Keratinocyte (primary cell): ENCODE measurements around the gene ASPSCR1. TPM values are rescaled to one million over a fixed set of nuclear protein-coding genes. Genes with fewer than 3 reads are reported as not detected.

Source experiments
- DNase-seq: peaks from one replicate; pipeline ENCODE4 v3.0.0-alpha.2; 2011; ENCODE audit warnings: low read depth, missing footprints, low spot score
- FAIRE-seq: peaks from 2 replicates; lab custom pipeline; 2011; peaks lifted over from hg19 to GRCh38; lab: Jason Lieb, UNC
- H2AFZ ChIP-seq: 2 replicates; pipeline ENCODE4 v1.6.0; 2012; ENCODE audit warnings: low read length, control low read depth, inconsistent platforms; ENCODE audit not compliant: control insufficient read depth
- H3K27ac ChIP-seq: 2 replicates; pipeline ENCODE4 v1.5.1; 2011; ENCODE audit warnings: low read length; ENCODE audit not compliant: control insufficient read depth, insufficient read depth
- H3K27me3 ChIP-seq: 3 replicates; pipeline ENCODE4 v1.6.0; 2011; ENCODE audit warnings: low read length; ENCODE audit not compliant: control insufficient read depth, insufficient read depth; ENCODE audit errors: extremely low read depth
- H3K36me3 ChIP-seq, 2 experiments: 2 replicates in 1 of 2; 3 replicates in 1 of 2; pipeline ENCODE4 v1.5.1; 2011; ENCODE audit warnings: low read length in 2 of 2, mild to moderate bottlenecking in 1 of 2; ENCODE audit not compliant: control insufficient read depth in 2 of 2, insufficient read depth in 2 of 2; ENCODE audit errors: extremely low read depth in 1 of 2
- H3K4me1 ChIP-seq: 3 replicates; pipeline ENCODE4 v1.5.1; 2011; ENCODE audit warnings: low read length; ENCODE audit not compliant: control insufficient read depth, insufficient read depth; ENCODE audit errors: extremely low read depth
- H3K4me2 ChIP-seq: 3 replicates; pipeline ENCODE4 v1.6.0; 2011; ENCODE audit warnings: low read depth, low read length; ENCODE audit not compliant: control insufficient read depth, insufficient read depth; ENCODE audit errors: extremely low read depth
- H3K4me3 ChIP-seq, 3 experiments: fragments of 200-600 bp in 1 of 3; sonication (generic) in 1 of 3; 2 replicates in 2 of 3; 3 replicates in 1 of 3; pipeline ENCODE4 v1.5.1; 2011 to 2016; ENCODE audit warnings: low read length in 3 of 3, mild to moderate bottlenecking in 3 of 3, control low read depth in 2 of 3, inconsistent platforms in 1 of 3, low read depth in 1 of 3, mixed read lengths in 1 of 3, mixed run types in 1 of 3, moderate library complexity in 1 of 3; ENCODE audit not compliant: control insufficient read depth in 2 of 3, insufficient read depth in 2 of 3; ENCODE audit errors: extremely low read depth in 1 of 3
- H3K79me2 ChIP-seq: 2 replicates; pipeline ENCODE4 v1.6.0; 2012; ENCODE audit warnings: low read length; ENCODE audit not compliant: control insufficient read depth, insufficient read depth
- H3K9ac ChIP-seq: 3 replicates; pipeline ENCODE4 v1.6.0; 2011; ENCODE audit warnings: low read length; ENCODE audit not compliant: control insufficient read depth, insufficient read depth; ENCODE audit errors: extremely low read depth
- H3K9me1 ChIP-seq: 3 replicates; pipeline ENCODE4 v1.6.0; 2011; ENCODE audit warnings: low read length; ENCODE audit not compliant: control insufficient read depth, insufficient read depth; ENCODE audit errors: extremely low read depth
- H3K9me3 ChIP-seq: 2 replicates; pipeline ENCODE4 v1.5.1; 2012; ENCODE audit warnings: low read depth, low read length; ENCODE audit not compliant: control insufficient read depth
- H4K20me1 ChIP-seq: 3 replicates; pipeline ENCODE4 v1.6.0; 2011; ENCODE audit warnings: low read length; ENCODE audit not compliant: control insufficient read depth, insufficient read depth; ENCODE audit errors: extremely low read depth
- EZH2 ChIP-seq: IDR thresholded peaks from one replicate; pipeline ENCODE4 v1.6.1; 2012; ENCODE audit warnings: inconsistent platforms, mild to moderate bottlenecking, low read length, moderate library complexity
- dilution Hi-C: fragments of 300-500 bp; cut with MboI; formaldehyde crosslinking; loops from one replicate; pipeline ENCODE4 v1.7.0; 2020; ENCODE audit warnings: low sequenced_read_pairs; ENCODE audit not compliant: extremely low pct_ligation_motif_present
- polyA plus RNA-seq, 5 experiments: library from polyadenylated mRNA; depleted of rRNA in 3 of 5; stranded (reverse) in 3 of 5; stranded (forward) in 1 of 5; unstranded in 1 of 5; fragments of >200 nt; gene quantifications; 1 replicate in 1 of 5; 2 replicates in 3 of 5; 3 replicates in 1 of 5; pipeline versions ENCODE4 v1.2.1 to v1.2.3, GENCODE V29; 2011 to 2012; ENCODE audit warnings: missing spikeins in 2 of 5, low read depth in 1 of 5, low replicate concordance in 1 of 5
- TF ChIP-seq, protein P1 (sequence below), 3 experiments: IDR thresholded peaks in 1 of 3; conservative IDR thresholded peaks in 1 of 3; optimal IDR thresholded peaks in 1 of 3; 2 replicates in 2 of 3; 3 replicates in 1 of 3; pipeline versions ENCODE3 to v1.5.1; 2011; ENCODE audit warnings: low read length in 3 of 3, mild to moderate bottlenecking in 3 of 3, moderate library complexity in 2 of 3, control low read depth in 1 of 3, inconsistent platforms in 1 of 3; ENCODE audit not compliant: insufficient read depth in 2 of 3; ENCODE audit errors: extremely low read depth in 1 of 3

The ASPSCR1 gene
- polyA plus RNA-seq, 1 donor (not counting 4 experiments of a cell fraction or from before 2014, with no cell fraction given): 5.2 TPM

DNA sequence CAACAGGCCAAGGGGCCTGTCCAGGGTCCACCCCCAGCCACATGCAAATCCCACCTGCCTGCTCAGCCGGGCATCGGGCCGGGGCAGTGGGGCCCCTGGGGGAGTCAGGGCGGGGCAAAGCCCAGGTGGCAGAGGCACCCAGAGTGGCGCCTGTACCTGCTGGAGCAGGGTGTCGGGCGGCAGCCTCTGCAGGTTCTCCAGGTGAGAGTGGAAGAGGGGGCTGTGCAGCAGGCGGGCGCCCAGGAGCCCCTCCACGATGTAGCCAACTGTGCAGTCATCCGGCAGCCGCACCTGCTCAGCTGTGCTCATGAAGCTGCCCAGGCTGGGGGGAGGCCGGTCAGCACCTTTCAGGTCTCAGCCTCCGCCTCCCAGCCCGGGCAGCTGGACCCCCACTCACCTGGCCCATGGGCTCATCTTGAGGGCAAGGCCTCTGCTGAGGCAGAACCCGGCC lies 72.1 kb downstream of the ASPSCR1 start:
- TF ChIP-seq EZH2: no peak
- TF ChIP-seq, protein P1, sequence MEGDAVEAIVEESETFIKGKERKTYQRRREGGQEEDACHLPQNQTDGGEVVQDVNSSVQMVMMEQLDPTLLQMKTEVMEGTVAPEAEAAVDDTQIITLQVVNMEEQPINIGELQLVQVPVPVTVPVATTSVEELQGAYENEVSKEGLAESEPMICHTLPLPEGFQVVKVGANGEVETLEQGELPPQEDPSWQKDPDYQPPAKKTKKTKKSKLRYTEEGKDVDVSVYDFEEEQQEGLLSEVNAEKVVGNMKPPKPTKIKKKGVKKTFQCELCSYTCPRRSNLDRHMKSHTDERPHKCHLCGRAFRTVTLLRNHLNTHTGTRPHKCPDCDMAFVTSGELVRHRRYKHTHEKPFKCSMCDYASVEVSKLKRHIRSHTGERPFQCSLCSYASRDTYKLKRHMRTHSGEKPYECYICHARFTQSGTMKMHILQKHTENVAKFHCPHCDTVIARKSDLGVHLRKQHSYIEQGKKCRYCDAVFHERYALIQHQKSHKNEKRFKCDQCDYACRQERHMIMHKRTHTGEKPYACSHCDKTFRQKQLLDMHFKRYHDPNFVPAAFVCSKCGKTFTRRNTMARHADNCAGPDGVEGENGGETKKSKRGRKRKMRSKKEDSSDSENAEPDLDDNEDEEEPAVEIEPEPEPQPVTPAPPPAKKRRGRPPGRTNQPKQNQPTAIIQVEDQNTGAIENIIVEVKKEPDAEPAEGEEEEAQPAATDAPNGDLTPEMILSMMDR (optimal IDR thresholded peaks at IDR 0.05 in 1 of 3, IDR thresholded peaks at IDR 0.05 in 1 of 3, conservative IDR thresholded peaks at IDR 0.05 in 1 of 3; ENCODE audit: extremely low read depth in 1 of 3, insufficient read depth in 2 of 3, low read length in 3 of 3): no peak
- Histone ChIP-seq H3K27me3 (no peaks in the 10 kb centered on the region), H3K4me1 (peaks cover 11% of the 10 kb centered on the region), H4K20me1 (no peaks in the 10 kb centered on the region), H3K36me3 (peaks cover 5 to 19% of the 10 kb centered on the region in 2 experiments), H3K79me2 (peaks cover 25% of the 10 kb centered on the region), H3K4me2 (no peak overlapping the region), H3K9me3 (no peaks in the 10 kb centered on the region), H3K9me1 (no peaks in the 10 kb centered on the region), H2AFZ (no peak overlapping the region), H3K9ac (no peak overlapping the region), H3K4me3 (no peak overlapping the region), H3K27ac (no peak overlapping the region)
- dilution Hi-C loops: no loop called here
- no peak for DNase-seq
- FAIRE-seq: no peak

DNA sequence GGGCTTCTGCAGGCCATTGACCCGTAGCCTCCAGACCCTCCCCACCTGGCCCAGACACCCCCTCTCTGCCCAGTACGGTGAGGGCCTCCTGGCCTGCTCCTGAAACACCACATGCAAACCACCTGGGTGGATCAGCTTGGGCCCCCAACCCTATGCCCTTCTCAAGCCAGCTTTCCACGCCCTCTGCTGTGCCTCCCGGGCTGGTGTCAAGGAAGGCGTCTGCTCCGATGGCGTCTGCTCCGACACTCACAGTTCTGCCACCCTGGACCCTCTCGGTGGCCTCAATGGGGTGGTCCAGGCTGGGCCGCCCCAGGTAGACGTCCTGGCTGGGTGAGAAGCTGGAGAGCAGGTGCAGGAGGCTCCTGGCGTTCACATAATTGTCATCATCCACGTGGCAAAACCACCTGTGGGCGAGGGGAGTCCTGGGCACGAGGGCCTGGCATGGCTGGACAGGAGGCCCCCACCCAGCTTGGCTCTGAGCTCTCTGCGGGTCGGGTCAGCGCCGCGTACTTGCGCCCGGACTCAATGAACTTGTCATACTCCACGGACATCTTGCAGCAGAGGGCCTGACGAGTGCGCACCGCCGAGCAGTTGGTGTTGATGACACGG lies 72.8 kb downstream of the ASPSCR1 start:
- Histone ChIP-seq H2AFZ (no peak overlapping the region), H3K4me1 (peaks cover 11% of the 10 kb centered on the region), H3K9ac (peak overlapping the region; percentile 80)

More for the DNA sequence above, 72.8 kb downstream of the ASPSCR1 start:
- H3K9me3 ChIP-seq: no peaks in the 10 kb centered on the region
- peaks cover 9 to 25% of the 10 kb centered on the region in 2 experiments for H3K36me3 ChIP-seq
- H3K4me3 ChIP-seq: peak overlapping the region; percentile 72 to 87 (median 72)
- H4K20me1 ChIP-seq: no peaks in the 10 kb centered on the region
- DNase-seq (no peak), FAIRE-seq (no peak)
- TF ChIP-seq, protein P1 (optimal IDR thresholded peaks at IDR 0.05 in 1 of 3, IDR thresholded peaks at IDR 0.05 in 1 of 3, conservative IDR thresholded peaks at IDR 0.05 in 1 of 3; ENCODE audit: extremely low read depth in 1 of 3, insufficient read depth in 2 of 3, low read length in 3 of 3): no peak
- no peak for TF ChIP-seq EZH2
- H3K4me2 ChIP-seq: peak overlapping the region; percentile 81
- H3K27ac ChIP-seq: no peak overlapping the region
- H3K79me2 ChIP-seq: peaks cover 25% of the 10 kb centered on the region
- H3K9me1 ChIP-seq: no peaks in the 10 kb centered on the region
- dilution Hi-C loops: no loop called here
- H3K27me3 ChIP-seq: no peaks in the 10 kb centered on the region
